PC-3 (cell line): ENCODE measurements around the gene SLC37A4.

ENCODE experiments used
- CTCF ChIP-seq: fragments of 300-600 bp; sonication (generic); conservative IDR thresholded peaks from 2 replicates; pipeline ENCODE4 v1.5.1; 2017; ENCODE audit warnings: antibody characterized with exemption, low read depth, mild to moderate bottlenecking, low read length
- EZH2 ChIP-seq: fragments of 300-600 bp; sonication (generic); IDR thresholded peaks from one replicate; pipeline ENCODE4 v1.6.1; 2017; ENCODE audit warnings: antibody characterized with exemption, mild to moderate bottlenecking, low read length; ENCODE audit not compliant: unreplicated experiment

- TF ChIP-seq CTCF (no peak), EZH2 (no peak)
Measured at GRCh38 chr11:119027561-119028345, 2.9 kb downstream of the SLC37A4 start.
